ENCODE data around the gene NDUFS7.

Gene NDUFS7

GRCh38 chr19:1409204-1410005, 25.7 kb downstream of the NDUFS7 start:
- Histone ChIP-seq H2BK5ac (ENCODE audit: low read depth, low read length, poor library complexity) (no peak overlapping the region), H3K23ac (ENCODE audit: low read length) (no peak overlapping the region), H4K12ac (ENCODE audit: low read depth, low read length) (no peak overlapping the region), H3K27ac (ENCODE audit: low read depth, low read length) (peak overlapping the region; percentile 83), H2BK12ac (ENCODE audit: low read length) (no peak overlapping the region), H3K9me3 (ENCODE audit: insufficient read depth, low read depth, low read length) (peaks cover 2% of the 10 kb centered on the region), H3K79me2 (ENCODE audit: control insufficient read depth, insufficient read depth, low read length, poor library complexity) (peaks cover 59% of the 10 kb centered on the region), H3K18ac (ENCODE audit: low read length) (no peak overlapping the region), H3K4me2 (ENCODE audit: low read length) (peak overlapping the region; percentile 62), H3K4me1 (ENCODE audit: control insufficient read depth in 1 of 2, insufficient read depth in 2 of 2, low read length in 2 of 2) (peaks cover 28 to 30% of the 10 kb centered on the region in 2 experiments), H2AK5ac (ENCODE audit: low read length) (peak overlapping the region; percentile 72), H4K8ac (ENCODE audit: low read depth, low read length) (no peak overlapping the region), H3K14ac (ENCODE audit: low read length) (peak overlapping the region; percentile 65), H2BK120ac (ENCODE audit: insufficient read depth, low read length, poor library complexity) (no peak overlapping the region), H3K9ac (ENCODE audit: low read length) (peak overlapping the region; percentile 95), H2AFZ (ENCODE audit: insufficient read depth, low read length, poor library complexity) (peak overlapping the region; percentile 4), H3K36me3 (ENCODE audit: control insufficient read depth in 1 of 2, insufficient read depth in 2 of 2, low read length in 2 of 2) (peaks cover 37 to 39% of the 10 kb centered on the region in 2 experiments), H3K79me1 (ENCODE audit: low read length) (peaks cover 18% of the 10 kb centered on the region), H3K27me3 (ENCODE audit: insufficient read depth, low read length) (no peaks in the 10 kb centered on the region), H3K4me3 (ENCODE audit: low read depth, low read length) (peak overlapping the region; percentile 86), H4K91ac (ENCODE audit: low read depth, low read length) (peak overlapping the region; percentile 33), H3K4ac (ENCODE audit: low read depth, low read length) (peak overlapping the region; percentile 96)
- no CpG with 5 or more reads among the region's 33 CpGs for WGBS (ENCODE audit: extremely low coverage, insufficient coverage, insufficient read length)
- no peak for DNase-seq

GRCh38 chr19:1410136-1410786, 26.6 kb downstream of the NDUFS7 start:
- H3K36me3 ChIP-seq (ENCODE audit: control insufficient read depth in 1 of 2, insufficient read depth in 2 of 2, low read length in 2 of 2), result peaks cover 37 to 39% of the 10 kb centered on the region in 2 experiments
- H4K12ac ChIP-seq (ENCODE audit: low read depth, low read length), result no peak overlapping the region
- peaks cover 33 to 35% of the 10 kb centered on the region in 2 experiments for H3K4me1 ChIP-seq (ENCODE audit: control insufficient read depth in 1 of 2, insufficient read depth in 2 of 2, low read length in 2 of 2)
- no peak overlapping the region for H3K4me2 ChIP-seq (ENCODE audit: low read length)
- H3K27me3 ChIP-seq (ENCODE audit: insufficient read depth, low read length), result no peaks in the 10 kb centered on the region
- H2BK120ac ChIP-seq (ENCODE audit: insufficient read depth, low read length, poor library complexity), result no peak overlapping the region
- no peak overlapping the region for H3K18ac ChIP-seq (ENCODE audit: low read length)
- no peak for DNase-seq
- H3K79me2 ChIP-seq (ENCODE audit: control insufficient read depth, insufficient read depth, low read length, poor library complexity), result peaks cover 59% of the 10 kb centered on the region
- no peak overlapping the region for H4K91ac ChIP-seq (ENCODE audit: low read depth, low read length)
- peaks cover 18% of the 10 kb centered on the region for H3K79me1 ChIP-seq (ENCODE audit: low read length)
- no peak overlapping the region for H3K27ac ChIP-seq (ENCODE audit: low read depth, low read length)
- H2BK12ac ChIP-seq (ENCODE audit: low read length), result no peak overlapping the region
- no peak overlapping the region for H4K8ac ChIP-seq (ENCODE audit: low read depth, low read length)
- H2AK5ac ChIP-seq (ENCODE audit: low read length), result no peak overlapping the region
- peak overlapping the region; percentile 20 for H3K9ac ChIP-seq (ENCODE audit: low read length)
- no peak overlapping the region for H3K4me3 ChIP-seq (ENCODE audit: low read depth, low read length)
- H3K23ac ChIP-seq (ENCODE audit: low read length), result no peak overlapping the region
- H3K14ac ChIP-seq (ENCODE audit: low read length), result no peak overlapping the region
- peak overlapping the region; percentile 96 for H3K4ac ChIP-seq (ENCODE audit: low read depth, low read length)
- H2BK5ac ChIP-seq (ENCODE audit: low read depth, low read length, poor library complexity), result no peak overlapping the region
- no CpG with 5 or more reads among the region's 23 CpGs for WGBS (ENCODE audit: extremely low coverage, insufficient coverage, insufficient read length)
- H2AFZ ChIP-seq (ENCODE audit: insufficient read depth, low read length, poor library complexity), result no peak overlapping the region
- H3K9me3 ChIP-seq (ENCODE audit: insufficient read depth, low read depth, low read length), result peaks cover 2% of the 10 kb centered on the region

DNA sequence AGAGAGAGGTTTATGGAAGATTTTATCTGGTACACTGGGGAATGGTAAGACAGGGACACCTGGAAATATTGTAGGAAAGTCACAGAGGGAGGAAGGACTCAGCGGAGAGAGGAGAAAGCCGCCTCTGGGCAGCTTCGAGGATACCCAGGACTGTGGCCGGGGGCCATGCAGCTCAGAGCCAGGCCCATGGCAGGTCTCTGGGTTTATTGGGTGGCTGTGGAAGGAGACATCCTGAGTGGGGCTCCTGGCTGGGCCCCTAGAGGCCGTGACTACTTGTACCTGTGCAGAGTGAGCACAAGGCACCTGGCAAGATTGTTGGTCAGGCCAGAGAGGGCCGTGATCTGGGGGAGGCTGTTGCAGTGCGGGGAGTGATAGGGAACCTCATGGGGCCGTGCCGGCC, 27.1 kb downstream of the NDUFS7 start:
- no peak overlapping the region for H3K14ac ChIP-seq (ENCODE audit: low read length)
- peak overlapping the region; percentile 96 for H3K4ac ChIP-seq (ENCODE audit: low read depth, low read length)
- peaks cover 38% of the 10 kb centered on the region in 2 experiments for H3K4me1 ChIP-seq (ENCODE audit: control insufficient read depth in 1 of 2, insufficient read depth in 2 of 2, low read length in 2 of 2)
- H3K23ac ChIP-seq (ENCODE audit: low read length), result no peak overlapping the region
- no peaks in the 10 kb centered on the region for H3K27me3 ChIP-seq (ENCODE audit: insufficient read depth, low read length)
- no peak overlapping the region for H3K18ac ChIP-seq (ENCODE audit: low read length)
- peaks cover 62% of the 10 kb centered on the region for H3K79me2 ChIP-seq (ENCODE audit: control insufficient read depth, insufficient read depth, low read length, poor library complexity)
- H3K9ac ChIP-seq (ENCODE audit: low read length), result no peak overlapping the region
- H2AK5ac ChIP-seq (ENCODE audit: low read length), result no peak overlapping the region
- no peak overlapping the region for H4K91ac ChIP-seq (ENCODE audit: low read depth, low read length)
- no peak for DNase-seq
- H3K9me3 ChIP-seq (ENCODE audit: insufficient read depth, low read depth, low read length), result peaks cover 2% of the 10 kb centered on the region
- H2BK12ac ChIP-seq (ENCODE audit: low read length), result no peak overlapping the region
- peaks cover 18% of the 10 kb centered on the region for H3K79me1 ChIP-seq (ENCODE audit: low read length)
- no CpG with 5 or more reads among the region's 9 CpGs for WGBS (ENCODE audit: extremely low coverage, insufficient coverage, insufficient read length)
- peaks cover 37 to 39% of the 10 kb centered on the region in 2 experiments for H3K36me3 ChIP-seq (ENCODE audit: control insufficient read depth in 1 of 2, insufficient read depth in 2 of 2, low read length in 2 of 2)
- H3K27ac ChIP-seq (ENCODE audit: low read depth, low read length), result no peak overlapping the region
- no peak overlapping the region for H3K4me2 ChIP-seq (ENCODE audit: low read length)
- no peak overlapping the region for H4K12ac ChIP-seq (ENCODE audit: low read depth, low read length)
- no peak overlapping the region for H3K4me3 ChIP-seq (ENCODE audit: low read depth, low read length)
- H2BK120ac ChIP-seq (ENCODE audit: insufficient read depth, low read length, poor library complexity), result no peak overlapping the region
- no peak overlapping the region for H2BK5ac ChIP-seq (ENCODE audit: low read depth, low read length, poor library complexity)
- no peak overlapping the region for H2AFZ ChIP-seq (ENCODE audit: insufficient read depth, low read length, poor library complexity)
- H4K8ac ChIP-seq (ENCODE audit: low read depth, low read length), result no peak overlapping the region

DNA sequence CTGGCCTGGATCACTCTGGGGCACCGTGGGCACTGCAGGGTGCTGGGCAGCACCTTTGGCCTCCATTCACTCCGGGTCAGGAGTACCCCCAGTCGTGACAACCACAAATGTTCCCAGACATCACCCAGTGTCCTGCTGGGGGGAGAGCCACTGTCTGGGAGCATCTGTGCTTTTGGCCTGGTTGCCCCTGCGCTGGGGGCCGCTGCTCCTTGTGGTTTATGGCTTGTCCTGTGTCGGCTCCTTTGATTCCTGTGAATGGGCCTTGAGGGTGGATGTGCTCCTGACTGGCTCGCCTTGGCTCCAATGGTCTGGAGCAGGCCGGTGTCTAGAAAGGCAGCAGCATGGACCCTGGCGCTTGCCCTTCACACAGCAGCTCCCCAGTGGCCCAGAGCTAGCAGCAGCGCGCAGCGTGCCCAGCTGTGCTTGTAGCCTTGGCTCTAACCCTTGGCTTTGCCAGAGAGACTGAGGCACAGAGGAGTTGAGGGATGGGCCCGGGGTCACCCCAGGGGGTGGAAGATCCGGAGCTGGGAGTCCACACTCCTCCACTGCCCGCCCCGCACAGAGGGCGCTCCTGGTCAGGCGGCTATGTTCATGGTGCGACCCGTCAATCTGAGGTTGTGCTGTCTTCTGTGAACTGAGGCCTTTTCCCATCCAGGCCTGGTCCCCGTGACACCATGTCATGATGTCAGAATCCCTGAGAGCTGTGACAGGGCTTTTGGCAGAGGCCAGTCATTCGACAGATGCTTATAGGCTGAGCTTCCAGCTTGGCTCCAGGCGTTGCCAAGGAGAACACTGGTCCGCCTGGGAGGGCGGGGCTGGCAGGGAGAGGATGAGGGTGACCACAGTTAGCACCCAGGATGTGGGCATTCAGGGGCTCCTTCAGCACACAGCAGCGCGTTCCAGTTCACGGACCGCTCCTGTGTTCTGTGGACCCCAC, 27.8 kb downstream of the NDUFS7 start:
- Histone ChIP-seq H2BK5ac (ENCODE audit: low read depth, low read length, poor library complexity) (no peak overlapping the region), H3K27ac (ENCODE audit: low read depth, low read length) (no peak overlapping the region), H3K23ac (ENCODE audit: low read length) (no peak overlapping the region), H3K36me3 (ENCODE audit: control insufficient read depth in 1 of 2, insufficient read depth in 2 of 2, low read length in 2 of 2) (peaks cover 44 to 46% of the 10 kb centered on the region in 2 experiments), H3K79me1 (ENCODE audit: low read length) (peaks cover 18% of the 10 kb centered on the region), H3K4me2 (ENCODE audit: low read length) (no peak overlapping the region), H4K8ac (ENCODE audit: low read depth, low read length) (no peak overlapping the region), H2BK12ac (ENCODE audit: low read length) (no peak overlapping the region), H3K9ac (ENCODE audit: low read length) (no peak overlapping the region), H3K14ac (ENCODE audit: low read length) (no peak overlapping the region), H2AFZ (ENCODE audit: insufficient read depth, low read length, poor library complexity) (no peak overlapping the region), H3K27me3 (ENCODE audit: insufficient read depth, low read length) (no peaks in the 10 kb centered on the region), H2BK120ac (ENCODE audit: insufficient read depth, low read length, poor library complexity) (no peak overlapping the region), H3K4me1 (ENCODE audit: control insufficient read depth in 1 of 2, insufficient read depth in 2 of 2, low read length in 2 of 2) (peaks cover 41 to 43% of the 10 kb centered on the region in 2 experiments), H3K18ac (ENCODE audit: low read length) (no peak overlapping the region), H3K4me3 (ENCODE audit: low read depth, low read length) (no peak overlapping the region), H3K79me2 (ENCODE audit: control insufficient read depth, insufficient read depth, low read length, poor library complexity) (peaks cover 70% of the 10 kb centered on the region), H4K91ac (ENCODE audit: low read depth, low read length) (no peak overlapping the region), H2AK5ac (ENCODE audit: low read length) (no peak overlapping the region), H3K9me3 (ENCODE audit: insufficient read depth, low read depth, low read length) (peaks cover 2% of the 10 kb centered on the region), H4K12ac (ENCODE audit: low read depth, low read length) (no peak overlapping the region), H3K4ac (ENCODE audit: low read depth, low read length) (peak overlapping the region; percentile 96)
- DNase-seq, result peak; percentile 26 to 44
- WGBS (ENCODE audit: extremely low coverage, insufficient coverage, insufficient read length), result no CpG with 5 or more reads among the region's 29 CpGs
